Peyer's patch (tissue), 4 donors: ENCODE results near the gene UBE2S.

Experiments used
- CTCF ChIP-seq, 6 experiments: fragments of 450-650 bp in 4 of 6; fragments of 200-600 bp in 2 of 6; sonication (generic) in 1 of 6; IDR thresholded peaks; one replicate each; pipeline ENCODE4 v1.5.1; 2017 to 2019; ENCODE audit warnings: antibody characterized with exemption in 6 of 6, mild to moderate bottlenecking in 3 of 6, moderate library complexity in 1 of 6
- POLR2A ChIP-seq, 2 donors: fragments of 450-650 bp; IDR thresholded peaks; one replicate each; pipeline ENCODE4 v1.5.1; 2017; ENCODE audit warnings: antibody characterized with exemption in 2 of 2, mild to moderate bottlenecking in 2 of 2, moderate library complexity in 2 of 2

GRCh38 chr19:55451965-55452748, 44.6 kb upstream of the UBE2S start:
- TF ChIP-seq POLR2A (IDR thresholded peaks at IDR 0.05): no peak
- TF ChIP-seq CTCF (IDR thresholded peaks at IDR 0.05): no peak
